Loucy (cell line): ENCODE results near the gene CTNND2.

Experiments
- CTCF ChIP-seq: fragments of 200-600 bp; sonication (generic); conservative IDR thresholded peaks from 2 replicates; pipeline ENCODE4 v1.5.1; 2014; ENCODE audit warnings: mild to moderate bottlenecking, antibody characterized with exemption, low read length
- EZH2phosphoT487 ChIP-seq: fragments of 200-600 bp; IDR thresholded peaks from 2 replicates; pipeline ENCODE4 v1.6.1; 2018; ENCODE audit warnings: antibody characterized with exemption, mild to moderate bottlenecking, moderate library complexity, borderline replicate concordance

DNA sequence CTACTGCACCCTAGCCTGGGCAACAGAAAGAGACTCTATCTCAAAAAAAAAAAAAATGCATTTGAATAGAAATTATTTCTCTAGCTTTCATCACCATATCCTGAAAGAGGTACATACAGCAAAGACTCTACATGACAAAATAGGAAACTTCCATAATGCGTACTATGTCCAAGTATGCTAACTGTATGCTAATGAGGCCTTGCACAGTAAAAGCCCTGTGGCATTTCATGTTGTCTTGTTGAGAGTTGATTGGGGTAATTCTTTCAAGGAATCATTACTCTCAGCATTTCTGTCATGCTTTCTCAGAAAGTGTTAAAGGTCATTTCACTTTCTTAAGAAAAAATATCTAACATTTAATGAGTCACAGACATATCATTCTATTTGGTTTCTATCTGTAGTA is 393.4 kb downstream of the CTNND2 start:
- no peak for TF ChIP-seq CTCF
- no peak for TF ChIP-seq EZH2phosphoT487
